ENCODE measurements around the gene LOXL1. TPM values are rescaled to one million over a fixed set of nuclear protein-coding genes. Genes with fewer than 3 reads are reported as not detected.

LOXL1 gene
- total RNA-seq, 1 donor from 2014 or later: 67.2 TPM

GRCh38 chr15:73991260-73991659 lies 65.0 kb downstream of the LOXL1 start:
- H3K36me3 ChIP-seq (ENCODE audit: control insufficient read depth, insufficient read depth, low read length): no peaks in the 10 kb centered on the region
- peak overlapping the region; percentile 74 for H3K4me3 ChIP-seq (ENCODE audit: low read depth, low read length)
- H3K27me3 ChIP-seq (ENCODE audit: control insufficient read depth, insufficient read depth, low read length): no peaks in the 10 kb centered on the region
- no peak for TF ChIP-seq CTCF (IDR thresholded peaks at IDR 0.05; ENCODE audit: insufficient read depth, low read length, poor library complexity, severe bottlenecking)
- no peak for DNase-seq (ENCODE audit: low read depth)

- H3K27me3 ChIP-seq (ENCODE audit: control insufficient read depth, insufficient read depth, low read length): no peaks in the 10 kb centered on the region
- H3K4me3 ChIP-seq (ENCODE audit: low read depth, low read length): peak within 1 kb of the TSS; percentile 74
- no peaks in the 10 kb centered on the region for H3K36me3 ChIP-seq (ENCODE audit: control insufficient read depth, insufficient read depth, low read length)
- TF ChIP-seq CTCF (IDR thresholded peaks at IDR 0.05; ENCODE audit: insufficient read depth, low read length, poor library complexity, severe bottlenecking): peak; percentile 67
- DNase-seq (ENCODE audit: low read depth): no peak
Observed at GRCh38 chr15:73991726-73992593, 65.7 kb downstream of the LOXL1 start, which contains the start of gene STOML1. Gene STOML1 (minus strand): TSS chr15:73992295. CDS start chr15:73992223, 72 bp downstream.

- Histone ChIP-seq H3K27me3 (ENCODE audit: control insufficient read depth, insufficient read depth, low read length) (no peaks in the 10 kb centered on the region), H3K4me3 (ENCODE audit: low read depth, low read length) (no peak overlapping the region), H3K36me3 (ENCODE audit: control insufficient read depth, insufficient read depth, low read length) (no peaks in the 10 kb centered on the region)
- TF ChIP-seq CTCF (IDR thresholded peaks at IDR 0.05; ENCODE audit: insufficient read depth, low read length, poor library complexity, severe bottlenecking): no peak
- no peak for DNase-seq (ENCODE audit: low read depth)
Observed at GRCh38 chr15:73992594-73992898, 66.3 kb downstream of the LOXL1 start.

GRCh38 chr15:73993211-73993994 lies 67.1 kb downstream of the LOXL1 start:
- DNase-seq (ENCODE audit: low read depth): no peak
- H3K36me3 ChIP-seq (ENCODE audit: control insufficient read depth, insufficient read depth, low read length): peaks cover 4% of the 10 kb centered on the region
- TF ChIP-seq CTCF (IDR thresholded peaks at IDR 0.05; ENCODE audit: insufficient read depth, low read length, poor library complexity, severe bottlenecking): no peak
- no peaks in the 10 kb centered on the region for H3K27me3 ChIP-seq (ENCODE audit: control insufficient read depth, insufficient read depth, low read length)
- peak overlapping the region; percentile 94 for H3K4me3 ChIP-seq (ENCODE audit: low read depth, low read length)

GRCh38 chr15:73994413-73994883 lies 68.2 kb downstream of the LOXL1 start, which contains the start of gene PML:
Gene PML (plus strand): TSS chr15:73994716. CDS start chr15:73994813, 97 bp downstream.
- no peak for TF ChIP-seq CTCF (IDR thresholded peaks at IDR 0.05; ENCODE audit: insufficient read depth, low read length, poor library complexity, severe bottlenecking)
- Histone ChIP-seq H3K36me3 (ENCODE audit: control insufficient read depth, insufficient read depth, low read length) (peaks cover 4% of the 10 kb centered on the region), H3K4me3 (ENCODE audit: low read depth, low read length) (peak within 1 kb of the TSS; percentile 94), H3K27me3 (ENCODE audit: control insufficient read depth, insufficient read depth, low read length) (no peaks in the 10 kb centered on the region)
- DNase-seq (ENCODE audit: low read depth): peak; percentile 92
